NCI-H446 (cell line): ENCODE data around the gene PWWP2A.
A peak's percentile ranks its signal among the peaks of the same experiment; 100 is the strongest.

Source experiments
- DNase-seq, 2 experiments: peaks; one replicate each; lab custom pipeline; 2025; lab: John Stamatoyannopoulos, UW

The PWWP2A gene

DNA sequence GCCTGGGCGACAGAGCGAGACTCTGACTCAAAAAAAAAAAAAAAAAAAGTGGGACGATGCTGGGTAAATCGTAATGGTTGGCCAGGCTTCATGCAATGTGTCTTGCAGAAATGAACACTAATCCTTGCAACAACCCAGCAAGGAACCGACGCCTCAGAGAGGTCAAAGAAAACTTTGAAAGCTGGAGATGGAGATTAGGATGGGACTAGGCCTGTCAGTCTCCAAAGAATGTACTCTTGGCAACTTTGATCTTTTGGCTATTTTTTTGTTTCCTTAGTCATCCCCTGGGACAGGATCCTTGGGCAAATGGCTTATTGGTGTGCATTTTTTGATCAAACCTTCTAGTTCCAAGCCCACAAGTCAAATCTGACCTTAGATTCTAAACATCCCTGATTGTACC, 10.6 kb upstream of the PWWP2A start:
- DNase-seq, result no peak

DNA sequence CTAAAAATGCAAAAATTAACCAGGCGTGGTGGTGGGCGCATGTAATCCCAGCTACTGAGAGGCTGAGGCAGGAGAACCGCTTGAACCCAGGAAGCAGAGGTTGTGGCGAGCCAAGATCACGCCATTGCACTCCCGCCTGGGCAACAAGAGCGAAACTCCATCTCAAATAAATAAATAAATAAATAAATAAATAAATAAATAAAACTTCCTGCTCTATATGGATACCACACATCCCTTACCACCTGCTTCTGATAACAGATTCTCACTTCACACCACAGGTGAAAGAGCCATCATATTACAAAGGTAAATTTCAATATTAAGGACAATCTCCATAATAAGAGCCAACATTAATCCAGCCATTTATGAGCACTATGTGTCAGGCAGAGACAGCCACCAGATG, 9.4 kb upstream of the PWWP2A start:
- no peak for DNase-seq

DNA sequence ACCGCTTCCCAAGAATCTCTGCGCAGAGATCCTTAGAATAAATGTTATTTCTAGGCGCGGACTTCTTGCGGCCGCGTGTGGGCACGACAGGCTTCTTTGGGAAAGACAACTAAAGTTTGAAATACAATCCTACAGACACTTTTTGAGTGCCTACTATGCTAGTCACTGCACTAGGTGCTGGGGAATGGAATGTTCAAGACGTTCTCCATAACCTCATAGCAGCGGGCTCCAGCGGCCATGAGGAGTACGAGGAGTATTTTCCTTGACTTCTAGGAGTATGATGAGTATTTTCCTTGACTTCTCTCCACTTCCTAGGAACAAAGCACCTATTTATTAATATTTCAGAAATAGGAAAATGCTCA, 636 bp upstream of the PWWP2A start:
- peak in 1 of 2 experiments; percentile 41 for DNase-seq

DNA sequence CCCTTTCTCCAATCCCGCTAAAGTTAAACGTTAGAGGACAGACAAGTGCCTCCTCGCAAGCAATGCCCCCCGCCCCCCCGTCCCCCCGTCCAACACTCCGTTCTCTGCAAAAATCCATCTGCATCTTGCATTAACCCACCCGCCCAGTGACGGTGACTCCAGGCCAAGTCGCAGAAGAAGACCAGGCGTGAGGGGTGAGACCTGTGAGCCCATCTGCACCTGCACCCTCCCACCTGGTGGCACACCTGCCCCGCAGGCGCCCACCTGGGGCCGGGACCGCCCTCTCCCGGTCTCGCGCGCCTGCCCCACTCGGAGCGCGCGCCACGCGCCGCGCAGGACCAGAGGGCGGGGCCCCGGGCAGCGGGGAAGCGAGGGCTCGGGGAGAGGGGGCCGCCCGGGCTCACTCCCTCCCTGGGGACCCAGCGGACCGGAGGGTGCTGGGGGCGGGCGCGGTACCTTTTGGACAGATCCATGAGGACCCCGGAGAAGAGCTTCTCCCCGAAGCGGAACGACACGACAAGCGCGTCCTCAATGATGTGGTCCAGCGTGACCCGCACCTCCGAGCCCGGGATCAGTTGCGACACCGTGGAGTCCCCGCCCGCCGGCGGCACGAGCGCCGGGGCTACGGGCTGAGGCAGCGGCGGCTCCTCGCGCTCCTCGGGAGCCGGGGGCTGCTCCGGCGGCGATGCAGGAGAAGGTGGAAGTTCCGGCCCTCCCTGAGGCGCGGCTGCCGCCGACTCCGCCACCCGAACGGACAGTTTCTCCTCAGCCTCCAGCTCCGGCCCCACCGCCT, 705 bp downstream of the PWWP2A start:
- DNase-seq, result no peak

DNA sequence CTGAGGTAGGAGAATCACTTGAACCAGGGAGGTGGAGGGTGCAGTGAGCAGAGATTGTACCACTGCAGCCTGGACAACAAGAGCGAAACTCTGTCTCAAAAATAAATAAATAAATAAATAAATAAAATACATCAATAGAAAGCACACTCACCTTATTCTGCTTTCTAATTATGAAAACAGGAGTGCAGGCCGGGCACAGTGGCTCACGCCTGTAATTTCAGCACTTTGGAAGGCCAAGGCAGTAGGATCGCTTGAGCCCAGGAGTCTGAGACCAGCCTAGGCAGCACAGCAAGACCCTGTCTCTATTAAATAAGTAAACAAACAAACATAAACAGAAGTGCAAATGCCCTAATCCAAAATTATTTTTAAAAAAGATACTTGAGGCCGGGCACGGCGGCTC, 2.3 kb downstream of the PWWP2A start:
- no peak for DNase-seq

DNA sequence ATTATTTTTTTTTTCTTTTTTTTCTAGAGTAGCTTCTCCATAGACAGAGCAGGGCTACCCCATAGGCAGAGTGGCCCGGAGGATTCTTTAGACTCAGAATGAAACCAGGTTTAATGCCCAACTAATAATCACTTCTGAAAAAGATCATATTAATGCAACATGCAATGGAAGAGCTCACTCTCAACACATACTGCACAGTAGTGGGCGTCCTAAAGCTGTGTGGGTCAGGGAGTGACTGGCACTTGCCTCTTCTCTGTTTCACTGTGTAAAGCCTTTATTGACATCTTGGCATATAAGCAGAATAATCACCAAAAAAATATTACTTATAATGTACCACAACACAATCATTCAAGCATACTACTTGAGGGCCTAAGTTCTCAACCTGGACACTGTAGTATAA, 11.1 kb downstream of the PWWP2A start:
- no peak for DNase-seq

DNA sequence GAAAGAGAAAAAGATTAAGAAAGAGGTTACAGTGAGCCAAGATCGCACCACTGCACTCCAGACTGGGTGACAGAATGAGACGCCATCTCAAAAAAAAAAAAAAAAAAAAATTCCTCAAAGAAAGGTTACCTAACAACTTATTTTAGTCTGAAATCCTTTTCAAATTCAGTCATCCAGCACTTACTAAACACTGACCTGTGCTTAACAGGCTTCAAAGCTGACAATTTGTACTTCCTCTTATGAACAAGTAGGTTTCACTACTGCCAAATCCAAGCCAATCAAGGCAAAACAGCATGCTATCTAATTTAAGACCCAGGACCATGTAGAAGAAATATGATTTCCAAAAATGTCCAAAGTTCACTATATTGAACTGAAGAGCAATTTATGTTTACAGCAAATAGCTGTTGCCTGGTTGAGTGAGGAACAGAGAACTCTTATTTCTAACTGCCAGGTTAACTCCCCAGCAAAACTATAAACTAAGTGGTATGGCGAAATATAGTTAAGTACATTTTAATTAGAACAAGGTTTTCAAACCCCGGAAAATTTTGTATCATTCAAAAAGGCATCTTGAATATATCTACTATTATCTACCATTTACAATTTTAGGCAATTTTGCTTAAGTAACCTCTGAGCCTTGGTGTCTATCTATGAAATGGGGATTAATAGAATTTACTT, 13.4 kb downstream of the PWWP2A start:
- DNase-seq, result no peak

DNA sequence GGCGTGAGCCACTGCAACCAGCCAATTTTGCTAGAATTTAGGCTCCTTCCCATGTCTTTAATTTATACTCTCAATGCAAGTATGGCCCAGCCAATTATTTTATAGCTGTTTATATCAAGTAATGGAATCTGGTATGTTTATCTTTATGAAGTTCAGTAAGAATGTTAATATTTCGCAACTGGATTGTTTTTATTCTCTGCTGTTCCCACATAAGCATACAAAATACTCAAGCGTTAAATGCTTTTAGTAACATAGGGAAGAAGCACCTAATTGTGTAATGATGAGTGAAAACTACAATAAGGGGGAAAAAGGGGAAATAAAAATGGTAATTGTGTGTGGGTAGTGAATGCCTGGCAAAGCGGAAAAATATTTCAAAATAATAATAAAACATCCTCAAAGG, 21.3 kb downstream of the PWWP2A start:
- no peak for DNase-seq

DNA sequence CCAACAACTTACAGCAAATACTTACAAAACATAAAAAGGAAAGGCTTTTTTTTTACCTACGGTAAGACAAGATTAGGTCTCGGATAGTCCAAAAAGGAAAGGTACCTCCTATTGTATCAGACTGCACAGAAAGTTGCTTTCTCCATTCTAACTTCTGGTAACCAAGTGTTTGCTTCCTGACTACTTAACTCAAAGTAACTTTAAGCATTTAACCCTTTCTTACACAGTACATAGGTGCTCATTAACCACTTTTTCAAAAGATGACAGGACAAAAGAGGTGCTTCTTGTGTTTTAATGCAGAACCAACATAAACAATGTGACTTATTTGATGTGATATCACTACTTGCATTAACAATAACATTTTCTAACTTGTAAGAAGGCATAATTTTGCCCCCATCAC, 23.1 kb downstream of the PWWP2A start:
- DNase-seq, result no peak

DNA sequence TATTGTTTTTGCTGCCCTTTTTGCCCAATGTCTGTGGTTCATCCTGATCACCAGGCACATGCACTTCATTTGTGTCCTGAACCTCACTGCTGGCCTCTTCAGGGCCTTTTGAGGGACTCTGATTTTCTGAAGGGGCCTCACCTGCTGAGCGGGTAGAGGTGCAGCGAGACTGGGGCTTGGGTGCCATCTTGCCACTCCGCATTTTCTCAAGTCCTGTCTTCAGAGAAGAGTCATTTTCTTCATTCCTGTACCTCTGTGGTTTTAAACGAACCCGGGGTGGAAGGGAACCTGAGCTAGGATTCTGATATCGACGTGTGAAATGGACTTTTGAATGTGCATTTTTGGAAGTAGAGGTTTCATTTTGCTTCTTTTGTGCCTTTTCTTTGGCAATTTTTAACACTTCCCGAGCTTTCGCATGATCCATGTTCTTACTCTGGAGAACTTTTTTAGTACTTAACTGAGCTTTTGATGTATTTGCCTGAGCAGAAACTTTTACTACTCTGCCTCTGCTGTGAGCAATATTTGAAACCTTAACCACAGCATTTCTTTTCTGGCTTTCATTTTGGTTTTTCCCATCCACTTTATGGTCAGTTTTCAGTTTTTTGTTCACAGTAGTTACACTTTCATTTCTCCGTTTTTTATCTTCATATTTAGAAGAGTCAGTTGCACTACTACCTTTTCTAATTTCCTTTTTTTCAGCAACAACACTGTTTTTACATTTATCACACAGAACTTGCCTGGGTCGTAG, 26.1 kb downstream of the PWWP2A start:
- DNase-seq, result no peak

DNA sequence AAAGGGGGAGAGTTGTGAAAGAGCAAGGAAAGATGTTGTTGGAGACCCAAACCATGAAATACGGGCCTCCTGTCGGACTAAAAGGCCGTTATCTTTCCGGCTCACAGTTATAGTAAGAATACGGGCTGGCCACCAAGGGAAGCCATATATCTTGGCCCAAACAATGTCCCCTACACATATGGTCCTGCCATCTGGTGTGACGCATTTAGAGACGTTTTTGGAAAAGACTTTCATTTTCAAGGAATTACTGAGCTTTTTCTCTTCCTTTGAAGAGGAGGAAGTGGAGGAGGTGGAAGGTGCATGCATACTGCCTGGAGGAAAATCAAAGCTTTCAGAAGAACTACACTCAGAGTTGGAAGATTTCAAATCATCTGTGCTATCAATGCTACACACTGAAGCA, 26.7 kb downstream of the PWWP2A start:
- no peak for DNase-seq

DNA sequence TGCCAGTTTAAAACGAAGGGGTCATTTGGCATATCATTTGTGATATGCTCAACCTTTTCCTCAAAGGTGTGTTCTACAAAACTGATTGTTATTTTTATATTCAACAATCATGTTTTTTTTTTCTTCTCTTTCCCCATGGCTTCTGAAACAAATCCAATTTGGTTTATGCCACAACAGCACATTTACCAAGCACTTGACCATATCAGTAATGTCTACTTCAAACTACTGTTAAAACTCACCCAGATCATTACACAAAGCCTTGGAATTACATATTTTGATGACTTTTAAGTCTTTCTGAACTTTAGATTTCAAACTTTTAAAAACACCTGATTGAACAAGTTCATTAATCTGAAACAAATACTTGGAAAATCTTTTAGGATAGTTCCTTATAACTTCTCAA, 29.2 kb downstream of the PWWP2A start:
- DNase-seq, result no peak

DNA sequence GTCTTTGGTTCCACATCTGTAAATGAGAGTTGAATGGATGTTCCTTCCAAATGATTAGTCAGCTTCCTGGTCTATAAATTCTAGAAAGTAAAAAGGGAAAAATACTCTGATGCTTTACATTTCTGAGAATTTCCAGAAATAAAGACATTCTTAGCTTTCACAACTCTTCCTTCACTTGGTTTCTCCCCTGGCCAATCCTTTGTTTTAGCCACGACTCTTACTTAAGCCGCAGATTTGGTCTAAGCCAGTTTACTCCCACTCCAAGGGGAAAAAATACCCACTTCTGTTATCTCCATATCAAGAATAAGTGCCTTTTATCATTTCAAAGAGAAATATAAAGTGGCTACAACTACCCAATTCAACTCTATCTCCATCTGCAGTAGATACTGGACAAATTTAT, 29.7 kb downstream of the PWWP2A start:
- DNase-seq, result no peak

DNA sequence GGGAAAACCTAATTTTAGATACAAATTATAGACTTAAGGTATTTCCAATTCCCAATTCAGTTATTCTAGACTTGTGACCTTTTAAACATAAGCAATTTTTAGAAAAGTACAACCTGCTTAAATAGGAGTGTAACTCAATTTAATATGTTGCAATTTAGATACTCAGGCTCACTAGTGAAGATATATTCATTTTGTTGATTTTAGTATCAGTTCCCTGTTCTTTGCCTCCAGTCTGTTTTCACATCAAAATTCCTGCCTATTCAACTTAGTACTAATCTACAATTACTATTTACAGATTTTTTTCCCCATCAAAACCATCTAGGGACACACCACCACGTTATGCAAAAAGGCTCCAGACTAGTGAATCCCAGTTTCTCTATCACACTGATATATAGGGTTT, 30.4 kb downstream of the PWWP2A start:
- DNase-seq, result no peak

DNA sequence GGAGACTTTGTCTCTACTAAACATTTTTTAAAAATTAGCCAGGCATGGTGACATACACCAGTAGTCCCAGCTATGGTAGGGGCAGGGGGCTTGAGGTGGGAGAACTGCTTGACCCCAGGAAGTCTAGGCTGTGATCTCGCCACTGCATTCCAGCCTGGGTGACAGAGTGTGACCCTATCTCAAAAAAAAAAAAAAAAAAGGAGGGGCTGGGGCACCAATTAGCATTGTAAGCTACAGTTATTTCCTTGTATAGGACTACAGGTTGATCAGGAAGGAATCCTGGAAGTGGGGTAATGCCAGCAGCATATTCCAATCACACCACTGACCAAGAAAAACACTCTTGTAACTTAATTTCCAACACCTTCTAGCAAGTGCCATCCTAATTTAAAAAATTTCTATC, 32.1 kb downstream of the PWWP2A start:
- no peak for DNase-seq

DNA sequence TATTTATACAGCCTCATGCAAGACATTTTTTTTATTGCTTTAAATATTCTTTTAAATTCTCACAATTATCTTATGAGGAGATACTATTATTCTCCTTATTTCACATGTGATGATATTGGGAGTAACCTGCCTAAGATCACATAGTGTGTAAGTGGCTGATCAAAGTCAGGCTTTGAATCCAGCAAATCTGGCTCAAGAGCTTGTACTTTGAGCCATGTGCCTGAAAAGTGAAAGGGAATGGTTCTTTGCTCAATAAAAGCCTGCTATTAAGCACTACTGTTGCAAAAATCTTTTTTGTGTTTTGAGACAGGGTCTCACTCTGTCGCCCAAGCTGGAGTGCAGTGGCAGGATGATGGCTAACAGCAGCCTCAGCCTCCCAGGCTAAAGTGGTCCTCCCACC, 35.1 kb downstream of the PWWP2A start:
- DNase-seq, result no peak

DNA sequence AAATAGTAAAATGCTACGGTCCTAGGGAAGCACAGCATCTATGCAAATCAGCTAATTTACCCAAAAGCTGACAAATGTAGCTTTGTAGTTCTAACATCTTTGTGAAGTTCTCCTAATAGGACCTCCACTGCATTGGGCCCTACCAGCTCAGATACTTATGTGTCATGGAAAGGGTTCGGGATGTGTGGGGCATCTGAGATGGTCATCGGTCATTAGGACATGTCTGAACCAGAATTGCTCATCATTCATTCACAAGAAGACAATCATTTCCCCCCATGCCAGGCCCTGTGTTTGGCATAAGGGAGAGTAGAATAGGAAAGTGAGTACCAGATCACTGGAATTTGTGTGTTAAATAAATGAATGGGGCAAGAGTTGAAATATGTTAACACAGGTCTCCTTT, 35.7 kb downstream of the PWWP2A start:
- DNase-seq, result no peak

DNA sequence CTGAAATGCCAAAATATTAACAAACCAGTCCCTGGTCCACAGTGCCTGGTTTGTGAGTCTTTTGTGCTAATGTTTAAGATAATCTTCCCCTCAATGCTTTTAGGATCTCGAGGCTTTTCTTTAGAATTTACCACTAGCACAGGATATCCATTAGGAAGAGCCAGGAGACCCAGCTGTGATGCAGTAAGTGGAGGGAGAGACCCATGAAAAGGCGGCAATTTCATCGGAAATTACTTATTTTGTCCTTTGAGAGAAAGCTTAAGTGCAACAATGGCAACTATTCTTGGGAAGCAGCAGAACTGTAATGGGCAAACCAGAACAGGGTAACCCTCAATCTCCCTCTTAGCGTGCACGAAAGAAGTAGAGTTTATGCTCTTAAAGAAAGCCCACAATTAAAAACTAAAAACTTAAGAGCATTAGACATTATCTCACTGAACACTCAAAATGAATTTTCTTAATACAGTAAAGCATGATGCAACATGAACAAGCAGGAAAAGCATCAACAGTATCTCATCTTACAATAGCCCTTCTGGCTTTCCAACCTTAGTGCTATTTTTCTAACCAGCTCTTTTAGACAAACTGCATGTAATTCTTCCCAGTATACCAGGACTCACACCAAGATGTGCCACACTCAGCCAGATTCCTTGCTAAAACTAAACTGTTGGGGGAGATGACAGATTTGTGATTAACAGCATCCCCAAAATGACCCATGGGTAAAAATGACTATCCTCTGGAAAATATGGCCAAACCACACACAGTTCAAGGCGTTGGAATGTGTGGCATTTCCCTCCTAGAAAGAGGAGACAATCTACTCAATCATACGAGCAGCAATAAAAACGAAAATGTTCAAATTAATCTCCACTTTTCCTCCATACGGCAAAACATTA, 36.4 kb downstream of the PWWP2A start:
- no peak for DNase-seq

DNA sequence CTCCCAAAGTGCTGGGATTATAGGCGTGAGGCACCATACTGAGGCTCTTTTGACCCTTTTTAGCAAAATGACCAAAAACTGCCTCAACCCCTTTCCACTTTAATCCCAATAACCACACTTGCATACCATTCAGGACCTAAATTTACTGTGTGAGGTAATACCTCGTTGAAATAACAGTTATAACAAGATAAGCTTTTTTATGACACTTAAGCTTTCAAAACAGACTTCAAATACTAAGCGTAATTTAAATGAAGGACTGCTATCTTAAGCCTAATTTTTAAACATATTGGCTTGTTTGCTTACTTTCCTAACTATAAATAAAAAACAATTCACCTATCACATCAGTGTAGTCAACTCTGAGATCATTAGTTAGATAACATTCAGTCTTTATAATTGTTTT, 37.8 kb downstream of the PWWP2A start:
- DNase-seq, result no peak

DNA sequence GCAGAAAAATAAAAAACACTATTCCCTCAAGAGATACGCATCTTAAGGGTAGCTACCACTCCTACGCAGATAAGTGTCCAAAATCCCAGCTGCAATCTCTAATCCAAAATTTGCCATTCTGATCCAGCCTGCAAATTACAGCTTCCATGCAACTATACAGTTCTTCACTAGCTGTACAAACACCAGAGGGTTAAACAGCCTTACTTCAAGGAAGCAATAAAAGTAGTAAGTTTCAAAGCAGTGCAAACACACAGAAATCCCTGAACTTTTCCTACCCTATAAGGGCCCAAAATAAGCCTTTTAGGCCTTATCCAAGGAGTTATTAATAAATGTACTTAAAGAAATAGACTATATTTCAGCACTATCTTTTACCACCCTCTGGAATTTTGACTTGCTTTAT, 39.5 kb downstream of the PWWP2A start:
- DNase-seq, result no peak

DNA sequence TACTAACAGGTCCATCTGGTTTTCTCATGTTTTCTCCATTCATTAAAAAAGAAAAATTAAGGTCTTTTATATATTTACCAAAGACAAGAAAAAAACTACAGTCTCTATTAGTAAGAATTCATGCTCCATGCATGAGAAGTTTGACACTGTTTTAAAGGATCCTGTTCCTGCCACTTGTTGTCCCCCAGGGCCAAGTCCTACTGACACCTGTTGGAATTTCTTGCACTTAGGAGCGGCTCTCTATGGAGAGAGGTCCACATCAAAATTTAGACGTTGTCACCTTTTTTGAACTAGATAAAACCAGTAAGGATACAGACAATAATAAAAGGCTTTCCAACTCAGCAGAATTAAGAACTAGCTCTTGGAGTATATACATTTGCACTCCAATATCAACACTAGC, 42.3 kb downstream of the PWWP2A start:
- DNase-seq, result no peak

DNA sequence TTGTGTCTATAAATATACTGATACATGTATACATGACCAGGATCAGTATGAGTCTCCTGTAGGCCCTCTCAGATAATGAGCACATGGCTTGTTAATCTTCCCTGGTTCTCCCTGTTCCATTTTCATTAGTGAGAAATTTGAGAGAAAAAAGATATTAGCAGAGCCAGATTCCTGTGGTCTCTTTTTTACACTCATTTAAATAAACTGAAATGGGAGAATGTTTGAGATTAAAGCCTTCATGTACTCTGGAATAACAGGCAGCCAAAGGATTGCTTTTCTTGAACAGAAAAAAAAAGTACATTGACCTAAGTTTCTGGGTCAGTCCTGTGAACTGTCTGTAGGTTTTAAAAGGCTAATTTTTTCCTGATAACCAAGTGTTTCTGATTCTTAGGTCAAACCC, 44.2 kb downstream of the PWWP2A start:
- no peak for DNase-seq
